ENCODE data around the gene PPM1J. TPM values are rescaled to one million over a fixed set of nuclear protein-coding genes. Genes with fewer than 3 reads are reported as not detected.

PPM1J gene
- total and polyA plus RNA-seq, 2 of the 8 experiments (the other 6 are each of a cell fraction or from before 2014, with no cell fraction given): 19.4 to 31.6 TPM

- TF ChIP-seq CHD7 (IDR thresholded peaks at IDR 0.05; ENCODE audit: insufficient replicate concordance, low read length) (no peak), BCL11A (IDR thresholded peaks at IDR 0.05; ENCODE audit: low read depth in 2 of 2, low read length in 2 of 2) (no peak), NANOG (IDR thresholded peaks at IDR 0.05; ENCODE audit: insufficient read depth, low read depth, low read length, poor library complexity, severe bottlenecking) (no peak), RNF2 (IDR thresholded peaks at IDR 0.05; ENCODE audit: borderline replicate concordance, low read depth, low read length, missing control alignments, poor library complexity, severe bottlenecking) (no peak), SP2 (IDR thresholded peaks at IDR 0.05; ENCODE audit: low read length) (no peak)
- TF ChIP-seq, protein P1, sequence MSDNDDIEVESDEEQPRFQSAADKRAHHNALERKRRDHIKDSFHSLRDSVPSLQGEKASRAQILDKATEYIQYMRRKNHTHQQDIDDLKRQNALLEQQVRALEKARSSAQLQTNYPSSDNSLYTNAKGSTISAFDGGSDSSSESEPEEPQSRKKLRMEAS (IDR thresholded peaks at IDR 0.05): no peak
Observed at GRCh38 chr1:112723511-112723839, 8.3 kb upstream of the PPM1J start (continued).

Measured in H1 (cell line).